DND-41 (cell line): ENCODE measurements around the gene SLC13A2.

Source experiments
- ATAC-seq: fragments of 200-7000 bp; cut with Tn5 transposase; 3 replicates; pipeline ENCODE4 v1.9.1; 2021; ENCODE audit warnings: low read depth; ENCODE audit not compliant: insufficient read depth
- DNase-seq: peaks from one replicate; pipeline ENCODE4 v3.0.0-alpha.2; 2020
- H2AFZ ChIP-seq: 2 replicates; pipeline ENCODE4 v1.6.0; 2012; ENCODE audit warnings: low read depth, low read length
- H3K27ac ChIP-seq: 2 replicates; pipeline ENCODE4 v1.5.1; 2012; ENCODE audit warnings: low read length, inconsistent platforms
- H3K27me3 ChIP-seq: fragments of 200-600 bp; sonication (generic); 2 replicates; pipeline ENCODE4 v1.6.0; 2012; ENCODE audit warnings: low read length, mild to moderate bottlenecking, inconsistent platforms; ENCODE audit not compliant: insufficient read depth, poor library complexity
- H3K36me3 ChIP-seq: 2 replicates; pipeline ENCODE4 v1.5.1; 2012; ENCODE audit warnings: low read length, inconsistent platforms; ENCODE audit not compliant: insufficient read depth
- H3K4me1 ChIP-seq: 2 replicates; pipeline ENCODE4 v1.5.1; 2012; ENCODE audit warnings: mild to moderate bottlenecking, low read length; ENCODE audit not compliant: insufficient read depth
- H3K4me2 ChIP-seq: 2 replicates; pipeline ENCODE4 v1.6.0; 2012; ENCODE audit warnings: mild to moderate bottlenecking, moderate library complexity, low read length, inconsistent platforms; ENCODE audit not compliant: insufficient read depth
- H3K4me3 ChIP-seq, 2 experiments: fragments of 200-600 bp in 1 of 2; shearing (Covaris generic) in 1 of 2; 2 replicates each; pipeline ENCODE4 v1.5.1; 2012 to 2016; ENCODE audit warnings: inconsistent platforms in 2 of 2, low read length in 2 of 2, mild to moderate bottlenecking in 2 of 2, low read depth in 1 of 2, moderate library complexity in 1 of 2
- H3K79me2 ChIP-seq: 2 replicates; pipeline ENCODE4 v1.6.0; 2012; ENCODE audit warnings: low read length, inconsistent platforms; ENCODE audit not compliant: insufficient read depth
- H3K9ac ChIP-seq: 2 replicates; pipeline ENCODE4 v1.6.0; 2012; ENCODE audit warnings: low read depth, mild to moderate bottlenecking, inconsistent platforms, low read length, moderate library complexity
- H3K9me3 ChIP-seq: 2 replicates; pipeline ENCODE4 v1.5.1; 2012; ENCODE audit warnings: low read length, moderate library complexity, mild to moderate bottlenecking, inconsistent platforms; ENCODE audit not compliant: insufficient read depth, severe bottlenecking
- H4K20me1 ChIP-seq: 2 replicates; pipeline ENCODE4 v1.6.0; 2012; ENCODE audit warnings: low read length; ENCODE audit not compliant: insufficient read depth
- CTCF ChIP-seq: IDR thresholded peaks from 2 replicates; pipeline ENCODE4 v1.5.1; 2012; ENCODE audit warnings: borderline replicate concordance, low read length, moderate library complexity, mild to moderate bottlenecking; ENCODE audit not compliant: poor library complexity, severe bottlenecking; ENCODE audit errors: extremely low read depth
- EZH2 ChIP-seq: IDR thresholded peaks from 3 replicates; pipeline ENCODE4 v1.6.1; 2012; ENCODE audit warnings: borderline replicate concordance, low read depth, mild to moderate bottlenecking, moderate library complexity, low read length, inconsistent platforms; ENCODE audit not compliant: severe bottlenecking

The SLC13A2 gene

DNA sequence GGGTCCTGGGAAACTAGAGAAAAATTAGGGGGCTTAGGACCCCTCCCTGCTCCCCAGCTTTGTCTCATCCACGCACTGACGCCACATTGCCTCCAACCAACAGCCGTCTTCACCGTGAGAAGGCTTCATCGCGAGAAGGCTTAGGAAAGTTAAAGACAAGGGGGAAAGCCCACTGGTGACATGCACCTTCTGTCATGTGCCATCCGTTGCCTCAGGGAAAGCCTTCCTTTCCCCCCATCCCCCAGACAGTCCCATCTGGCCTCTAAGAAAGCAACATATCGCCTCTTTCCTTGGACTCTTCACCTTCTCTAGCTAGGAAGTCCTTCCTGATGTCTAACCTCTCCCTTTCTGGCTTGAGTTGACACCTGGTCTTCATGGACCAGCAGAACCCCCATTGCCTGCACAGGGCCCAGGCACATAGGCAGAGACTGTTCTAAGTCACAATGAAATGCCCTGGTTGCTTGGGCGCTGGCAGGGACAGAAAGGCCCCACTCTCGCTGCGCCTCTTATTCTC is 34.8 kb downstream of the SLC13A2 start:
- ATAC-seq (no peak), DNase-seq (no peak)
- H3K27me3 ChIP-seq = peaks cover 19% of the 10 kb centered on the region
- no peak overlapping the region for H3K9ac ChIP-seq
- H3K79me2 ChIP-seq = no peaks in the 10 kb centered on the region
- no peaks in the 10 kb centered on the region for H4K20me1 ChIP-seq
- H3K9me3 ChIP-seq = no peaks in the 10 kb centered on the region
- H3K4me1 ChIP-seq = no peaks in the 10 kb centered on the region
- no peak overlapping the region for H2AFZ ChIP-seq
- no peak overlapping the region for H3K27ac ChIP-seq
- H3K4me3 ChIP-seq = no peak overlapping the region
- no peak overlapping the region for H3K4me2 ChIP-seq
- no peak for TF ChIP-seq CTCF
- TF ChIP-seq EZH2 = no peak
- H3K36me3 ChIP-seq = no peaks in the 10 kb centered on the region

- no peak for ATAC-seq
- peaks cover 20% of the 10 kb centered on the region for H3K27me3 ChIP-seq
Measured at GRCh38 chr17:28509789-28510188, 36.3 kb downstream of the SLC13A2 start.

GRCh38 chr17:28511858-28512461 is 38.5 kb downstream of the SLC13A2 start:
- Histone ChIP-seq H3K4me1 (no peaks in the 10 kb centered on the region), H2AFZ (no peak overlapping the region), H3K79me2 (no peaks in the 10 kb centered on the region), H3K4me2 (no peak overlapping the region), H4K20me1 (no peaks in the 10 kb centered on the region), H3K4me3 (no peak overlapping the region), H3K27me3 (peaks cover 14% of the 10 kb centered on the region), H3K9me3 (no peaks in the 10 kb centered on the region), H3K9ac (no peak overlapping the region), H3K36me3 (no peaks in the 10 kb centered on the region), H3K27ac (no peak overlapping the region)
- no peak for DNase-seq
- no peak for TF ChIP-seq EZH2
- TF ChIP-seq CTCF = no peak
- no peak for ATAC-seq

More at GRCh38 chr17:28509789-28510188, 36.3 kb downstream of the SLC13A2 start:
- H3K79me2 ChIP-seq = no peaks in the 10 kb centered on the region
- TF ChIP-seq EZH2 = no peak
- TF ChIP-seq CTCF = no peak
- no peaks in the 10 kb centered on the region for H4K20me1 ChIP-seq
- no peak for DNase-seq
- H3K4me2 ChIP-seq = no peak overlapping the region
- H3K27ac ChIP-seq = no peak overlapping the region
- H3K4me3 ChIP-seq = no peak overlapping the region
- no peak overlapping the region for H2AFZ ChIP-seq
- H3K4me1 ChIP-seq = no peaks in the 10 kb centered on the region
- H3K36me3 ChIP-seq = no peaks in the 10 kb centered on the region
- no peaks in the 10 kb centered on the region for H3K9me3 ChIP-seq
- no peak overlapping the region for H3K9ac ChIP-seq
